Heart right ventricle (tissue), 16 donors: Measurements from ENCODE around the gene ARFGAP3. TPM values are rescaled to one million over a fixed set of nuclear protein-coding genes. Genes with fewer than 3 reads are reported as not detected.

Source experiments
- ATAC-seq, 8 donors: fragments of 200-7000 bp; cut with Tn5 transposase; one replicate each; pipeline ENCODE4 v1.9.1; 2020; ENCODE audit warnings: mild to moderate bottlenecking in 8 of 8, moderate library complexity in 8 of 8, moderate number of reproducible peaks in 1 of 8
- DNase-seq, 2 donors: peaks; one replicate each; pipeline ENCODE4 v3.0.0-alpha.2; 2020
- H3K27ac ChIP-seq, 10 donors: fragments of 200-600 bp; sonication (generic) in 2 of 10; one replicate each; pipeline versions ENCODE4 v1.5.0 to v1.8.0; 2020 to 2022; ENCODE audit warnings: mild to moderate bottlenecking in 3 of 10
- H3K27me3 ChIP-seq, 7 donors: fragments of 200-600 bp; one replicate each; pipeline ENCODE4 v1.8.0; 2021 to 2022; ENCODE audit warnings: mild to moderate bottlenecking in 2 of 7
- H3K36me3 ChIP-seq, 9 donors: fragments of 200-600 bp; sonication (generic) in 1 of 9; one replicate each; pipeline versions ENCODE4 v1.5.0 to v1.8.0; 2020 to 2022; ENCODE audit warnings: mild to moderate bottlenecking in 2 of 9
- H3K4me1 ChIP-seq, 9 donors: fragments of 200-600 bp; sonication (generic) in 1 of 9; one replicate each; pipeline versions ENCODE4 v1.5.0 to v1.8.0; 2020 to 2022; ENCODE audit warnings: mild to moderate bottlenecking in 4 of 9
- H3K4me3 ChIP-seq, 10 donors: fragments of 200-600 bp; sonication (generic) in 2 of 10; one replicate each; pipeline versions ENCODE4 v1.5.0 to v1.8.0; 2020 to 2022; ENCODE audit warnings: mild to moderate bottlenecking in 7 of 10, moderate library complexity in 2 of 10
- H3K9me3 ChIP-seq, 11 donors: fragments of 200-600 bp in 10 of 11; sonication (generic) in 2 of 11; one replicate each; pipeline versions ENCODE4 v1.5.0 to v1.8.0; 2013 to 2022; ENCODE audit warnings: mild to moderate bottlenecking in 2 of 11, control low read depth in 1 of 11, moderate library complexity in 1 of 11
- CTCF ChIP-seq, 9 donors: fragments of 200-600 bp; sonication (generic) in 2 of 9; IDR thresholded peaks; one replicate each; pipeline versions ENCODE4 v1.5.0 to v1.8.0; 2021 to 2022; ENCODE audit warnings: antibody characterized with exemption in 9 of 9, mild to moderate bottlenecking in 5 of 9, moderate library complexity in 1 of 9
- WGBS, 2 donors: extraction: QIAGEN DNeasy Blood & Tissue Kit; methylation state at CpG; one replicate each; pipeline ENCODE4 v1.1.7; 2013; ENCODE audit warnings: inconsistent platforms in 1 of 2; 5-methylcytosine and 5-hydroxymethylcytosine counted together
- intact Hi-C, 10 donors: fragments of 100-400 bp; cut with DNase I; formaldehyde crosslinking; loops; one replicate each; pipeline versions ENCODE4 v1.11.1 to v1.14.2; 2022
- polyA plus RNA-seq, 2 donors: library from polyadenylated mRNA; stranded (reverse); fragments of 200-250 nt; gene quantifications; one replicate each; pipeline ENCODE4 v1.2.3, GENCODE V29; 2013
- total RNA-seq, 10 donors: library from RNA; stranded (reverse); fragmentation: NEBNext Ultra II Directional in 3 of 10; extraction: Animal tissue kit (Norgen Biotek cat#: 25700) in 3 of 10; gene quantifications; one replicate each; pipeline versions ENCODE4 v1.2.1 to v1.2.4, GENCODE V29; 2021 to 2023
- donor health status: Arrhythmogenic right ventricular cardiomyopathy.
- donor health status: ischemic (EF 13 %, LVEDD 7.1; RV severe dilation, severe dysfunction).
- donor health status: healthy with polysubstance abuse.
- donor health status: DM: no; HTN: yes; CAD: no.
- donor health status: DM: no; HTN: no; CAD: no.
- donor health status: ischemic (EF 25% LVEDD 6.9; RV normal size, moderate dysfunction).
- donor health status: ischemic (EF 25% LVEDD 5.7; RV mildly dilated, moderate dysfunction).
- donor health status: healthy.
- donor health status: DM: yes; HTN: yes; CAD: no.
- donor health status: Ischemic cardiomyopathy.
- donor health status: ischemic (EF 35%, LVEDD 5.7; RV mildly dilated, moderate dysfunction).
- donor health status: nonischemic (EF 11% LVEDD 7.7; RV severe dilation, severe dysfunction).
- donor health status: DM: yes; HTN: yes; CAD: no.
- donor health status: PGD.
- donor health status: ischemic (EF 29% LVEDD 5.4; RV normal size, mild dysfunction).
- donor health status: nonischemic (EF 23%, LVEDD 6.1; RV moderate dilation, normal function).

ARFGAP3 gene
- total and polyA plus RNA-seq, 12 donors, result 10.6 to 29.4 (median 23.2) TPM

- peak overlapping the region; percentile 67 to 98 (median 80) for H3K4me3 ChIP-seq
- H3K4me1 ChIP-seq, result peaks cover 9 to 39% (median 26%) of the 10 kb centered on the region in 9 donors
- intact Hi-C loops, result loop anchor here in 1 of 10 donors (5.0 kb wide), 1 partner anchor 156 kb away; no protein-coding TSS in a partner anchor
- H3K9me3 ChIP-seq, result no peaks in the 10 kb centered on the region
- peak overlapping the region; percentile 92 to 99 (median 98) for H3K27ac ChIP-seq
- 0 to 1% methylated on average over 41 to 44 of the region's 44 CpGs for WGBS, 2 donors
- H3K36me3 ChIP-seq, result peaks cover 0 to 5% (median 0%) of the 10 kb centered on the region in 9 donors
- H3K27me3 ChIP-seq, result no peaks in the 10 kb centered on the region
- DNase-seq, result peak; percentile 71 to 79
- ATAC-seq, result peak; percentile 16 to 60 (median 47)
- no peak for TF ChIP-seq CTCF (IDR thresholded peaks at IDR 0.05)
Measured at GRCh38 chr22:42856179-42856864, 751 bp downstream of the ARFGAP3 start.

GRCh38 chr22:42855721-42856120 is 1.4 kb downstream of the ARFGAP3 start:
- no peak for DNase-seq
- H3K9me3 ChIP-seq, result no peaks in the 10 kb centered on the region
- H3K4me3 ChIP-seq, result peak overlapping the region; percentile 67 to 98 (median 80)
- intact Hi-C loops, result loop anchor here in 1 of 10 donors (5.0 kb wide), 1 partner anchor 157 kb away; no protein-coding TSS in a partner anchor
- WGBS, 2 donors, result 36 to 47% methylated on average over 4 of the region's 4 CpGs
- ATAC-seq, result no peak
- no peak for TF ChIP-seq CTCF (IDR thresholded peaks at IDR 0.05)
- peak overlapping the region in 9 of 10 donors; percentile 92 to 99 (median 98) for H3K27ac ChIP-seq
- peaks cover 9 to 34% (median 26%) of the 10 kb centered on the region in 9 donors for H3K4me1 ChIP-seq
- H3K27me3 ChIP-seq, result no peaks in the 10 kb centered on the region
- peaks cover 0 to 9% (median 0%) of the 10 kb centered on the region in 9 donors for H3K36me3 ChIP-seq

GRCh38 chr22:42855211-42855610 is 1.9 kb downstream of the ARFGAP3 start:
- peaks cover 0 to 10% (median 0%) of the 10 kb centered on the region in 9 donors for H3K36me3 ChIP-seq
- intact Hi-C loops, result loop anchor here in 1 of 10 donors (5.0 kb wide), 1 partner anchor 157 kb away; no protein-coding TSS in a partner anchor
- no peaks in the 10 kb centered on the region for H3K9me3 ChIP-seq
- WGBS, 2 donors, result 84 to 85% methylated on average over 8 of the region's 8 CpGs
- peaks cover 9 to 30% (median 25%) of the 10 kb centered on the region in 9 donors for H3K4me1 ChIP-seq
- H3K4me3 ChIP-seq, result peak overlapping the region in 3 of 10 donors; percentile 81 to 91 (median 87)
- no peak for ATAC-seq
- no peaks in the 10 kb centered on the region for H3K27me3 ChIP-seq
- no peak for DNase-seq
- no peak for TF ChIP-seq CTCF (IDR thresholded peaks at IDR 0.05)
- H3K27ac ChIP-seq, result peak overlapping the region in 8 of 10 donors; percentile 92 to 98 (median 98)

GRCh38 chr22:42848941-42849550 is 8.0 kb downstream of the ARFGAP3 start:
- WGBS, 2 donors, result 78% methylated on average over 5 of the region's 5 CpGs
- no peak for TF ChIP-seq CTCF (IDR thresholded peaks at IDR 0.05)
- H3K4me1 ChIP-seq, result peaks cover 0 to 25% (median 8%) of the 10 kb centered on the region in 9 donors
- ATAC-seq, result peak in 3 of 8 donors; percentile 31 to 59 (median 32)
- H3K27me3 ChIP-seq, result no peaks in the 10 kb centered on the region
- peaks cover 0 to 45% (median 9%) of the 10 kb centered on the region in 9 donors for H3K36me3 ChIP-seq
- H3K27ac ChIP-seq, result no peak overlapping the region
- H3K4me3 ChIP-seq, result no peak overlapping the region
- DNase-seq, result no peak
- H3K9me3 ChIP-seq, result no peaks in the 10 kb centered on the region
- intact Hi-C loops, result no loop called here
